GM18508 (cell line): ENCODE results near the gene FAU.

ENCODE experiments used
- ATAC-seq: cut with Tn5 transposase; IDR thresholded peaks from one replicate; pipeline ENCODE4 v1.9.1; 2021; ENCODE audit warnings: moderate number of reproducible peaks; ENCODE audit not compliant: insufficient read depth, unreplicated experiment

The FAU gene

DNA sequence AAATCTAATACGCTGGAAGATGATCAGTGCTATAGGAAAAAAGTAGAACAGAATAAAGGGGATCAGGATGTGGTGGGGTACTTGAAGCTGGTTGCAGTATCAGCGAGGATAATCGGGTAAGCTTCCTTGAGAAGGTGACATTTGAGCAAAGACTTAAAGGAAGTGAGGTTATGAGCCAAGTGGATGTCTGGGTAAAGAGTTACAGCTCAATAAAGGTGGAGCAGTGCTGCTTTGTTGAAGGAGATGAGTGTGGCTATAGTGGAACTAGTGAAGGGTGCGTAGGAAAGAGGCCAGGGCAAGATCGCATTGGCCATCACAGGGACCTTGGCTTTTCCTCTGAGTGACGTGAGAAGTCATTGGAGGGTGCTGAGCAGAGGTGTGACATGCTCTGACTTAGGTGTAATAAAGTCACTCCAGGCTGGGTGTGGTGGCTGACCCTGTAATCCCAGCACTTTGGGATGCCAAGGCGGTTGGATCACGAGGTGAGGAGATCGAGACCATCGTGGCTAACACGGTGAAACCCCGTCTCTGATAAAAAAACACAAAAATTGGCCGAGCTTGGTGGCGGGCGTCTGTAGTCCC, 14.7 kb upstream of the FAU start:
- no peak for ATAC-seq

DNA sequence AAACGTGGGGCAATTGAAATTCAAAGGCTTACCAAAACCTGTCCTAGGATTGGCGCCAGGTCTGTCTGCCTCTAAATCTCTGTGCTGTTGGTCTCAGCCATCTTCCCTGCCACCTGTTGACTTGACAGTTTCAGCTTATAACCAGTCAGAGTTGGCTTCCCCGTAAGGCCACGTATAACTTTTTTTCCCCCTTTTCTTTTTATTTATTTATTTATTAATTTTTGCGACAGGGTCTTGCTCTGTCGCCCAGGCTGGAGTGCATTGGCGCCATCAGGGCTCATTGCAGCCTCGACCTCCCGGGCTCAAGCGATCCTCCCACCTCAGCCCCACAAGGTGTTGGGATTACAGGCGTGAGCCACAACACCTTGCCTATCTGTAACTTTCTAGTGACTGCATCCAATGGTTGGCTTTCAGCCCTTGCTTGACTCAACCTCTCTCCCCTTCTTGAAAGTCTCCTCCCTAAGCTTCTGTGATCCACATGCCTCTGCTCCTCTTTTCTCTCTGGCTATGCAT, 13.8 kb upstream of the FAU start:
- ATAC-seq: no peak

DNA sequence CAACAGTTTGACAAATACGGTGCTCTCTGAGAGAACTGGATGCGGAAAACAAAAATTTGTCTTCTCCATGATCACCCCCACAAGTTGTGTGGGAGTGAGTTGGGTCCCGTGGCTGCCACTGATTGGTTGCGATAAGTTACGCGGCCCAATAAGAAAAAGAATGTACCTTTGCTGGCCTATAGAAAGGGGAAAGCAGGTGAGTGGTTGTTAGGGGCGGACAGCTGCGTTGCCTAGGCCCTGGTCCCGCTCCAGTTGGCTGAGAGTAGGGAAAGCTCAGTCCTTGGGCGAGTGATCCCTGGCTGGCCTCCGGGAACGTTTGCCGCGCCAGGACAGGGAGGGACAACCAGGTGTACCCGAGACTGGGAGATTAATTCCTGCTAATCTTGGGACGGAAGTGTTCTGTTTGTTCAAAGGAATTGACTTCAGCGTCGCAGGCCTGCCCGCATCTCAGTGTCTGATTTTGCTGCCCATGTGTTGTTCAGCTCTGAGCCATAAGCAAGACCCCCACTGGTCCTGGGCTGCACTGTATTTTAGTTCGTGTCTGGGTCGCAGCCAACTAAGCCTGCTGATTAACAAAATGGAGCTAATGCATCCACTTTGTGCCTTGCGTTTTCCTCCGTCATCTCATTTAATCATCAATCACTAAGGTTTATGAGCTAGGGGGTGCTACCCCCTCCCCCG, 13.2 kb upstream of the FAU start:
- ATAC-seq: peak; percentile 61

DNA sequence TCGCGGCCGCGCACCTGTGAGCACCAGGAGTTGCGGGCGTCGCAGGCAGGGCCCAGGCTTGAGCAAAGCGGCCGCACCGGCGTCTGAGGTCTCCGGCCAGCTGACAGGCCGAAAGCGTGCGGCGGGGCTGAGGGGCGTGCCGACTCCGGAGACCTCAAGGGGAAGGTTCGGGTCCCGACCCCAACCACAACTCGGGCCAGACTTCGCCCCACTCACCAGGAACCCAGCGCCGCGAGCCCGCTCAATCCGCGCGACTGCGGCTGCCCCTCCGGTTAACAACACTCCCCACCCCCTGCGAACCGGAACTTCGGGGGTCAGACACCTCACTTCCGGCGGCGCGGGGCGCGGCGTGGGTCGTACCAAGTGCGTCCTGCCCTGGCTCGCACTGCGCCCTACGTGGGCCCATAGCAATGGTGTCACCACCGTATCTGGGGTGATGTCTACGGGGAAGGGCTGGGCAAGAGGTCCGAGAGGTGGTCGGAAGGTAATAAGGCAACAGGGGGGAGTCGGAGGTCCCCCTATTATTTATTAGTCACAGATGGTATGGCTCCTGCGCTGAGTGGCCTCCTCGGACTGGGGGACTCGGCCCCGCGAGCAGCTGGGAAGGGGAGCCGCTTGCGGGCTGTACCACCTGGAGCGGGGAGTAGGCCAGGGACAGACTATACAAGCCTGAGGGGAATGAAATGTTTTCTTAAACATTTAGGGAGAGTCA, 12.5 kb upstream of the FAU start, which contains the start of gene SYVN1:
Gene SYVN1 (minus strand): TSS at position 280 of the 712 bp plus-strand sequence. CDS start 918 bp downstream, outside the sequence.
- peak; percentile 19 for ATAC-seq

DNA sequence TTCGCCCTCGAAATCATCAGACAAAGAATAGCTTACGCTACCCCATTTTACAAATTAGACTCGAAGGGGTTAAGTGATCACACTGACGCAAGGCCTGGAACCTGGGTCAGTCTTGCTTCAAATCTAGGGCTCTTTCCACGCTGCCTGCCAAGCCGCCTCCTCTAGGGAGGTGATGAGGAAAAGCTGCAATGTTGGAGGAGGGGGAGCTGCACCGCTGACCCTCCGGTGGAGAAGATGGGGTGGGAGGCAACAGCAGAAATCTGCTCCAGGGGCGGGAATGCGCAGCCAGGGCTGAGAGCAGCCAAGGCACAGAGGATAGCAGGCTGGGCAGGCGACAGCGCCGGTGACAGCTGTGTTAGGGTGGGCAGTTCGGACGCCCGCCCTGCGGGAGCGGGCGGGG, 11.8 kb upstream of the FAU start:
- ATAC-seq: no peak

DNA sequence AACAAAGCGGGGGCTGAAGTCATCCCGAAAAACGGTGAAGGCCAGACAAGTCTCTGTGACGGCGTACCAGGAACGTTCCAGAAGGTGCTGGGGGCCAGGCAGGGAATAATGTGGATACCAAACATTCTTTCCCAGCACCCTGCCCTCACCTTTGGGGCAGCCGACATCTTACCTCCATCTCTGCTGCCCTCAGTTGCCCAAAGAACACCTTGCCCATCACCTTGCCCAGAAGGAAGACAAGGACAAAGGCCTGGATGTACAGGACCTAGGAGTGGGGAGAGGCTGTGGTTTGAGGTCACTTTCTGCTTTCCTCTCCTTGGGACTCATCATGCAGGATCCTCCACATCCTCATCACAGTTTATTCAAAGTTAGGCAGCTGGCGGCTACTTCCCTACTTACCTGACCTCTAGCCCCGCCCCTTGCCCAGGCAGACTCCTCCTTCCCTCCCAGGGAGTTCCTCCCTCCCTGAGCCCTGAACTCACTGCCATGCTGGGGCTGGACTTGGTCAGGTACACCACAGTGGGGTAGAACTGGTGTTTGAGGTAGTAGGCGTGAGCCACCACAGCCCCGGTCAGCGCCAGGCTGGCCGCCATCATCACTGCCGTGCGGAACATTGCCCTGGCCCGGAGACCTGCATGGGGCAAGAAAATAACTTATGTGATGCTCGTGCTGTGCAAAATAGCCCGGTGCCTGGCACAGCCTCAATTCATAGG, 11.2 kb upstream of the FAU start:
- ATAC-seq: no peak

DNA sequence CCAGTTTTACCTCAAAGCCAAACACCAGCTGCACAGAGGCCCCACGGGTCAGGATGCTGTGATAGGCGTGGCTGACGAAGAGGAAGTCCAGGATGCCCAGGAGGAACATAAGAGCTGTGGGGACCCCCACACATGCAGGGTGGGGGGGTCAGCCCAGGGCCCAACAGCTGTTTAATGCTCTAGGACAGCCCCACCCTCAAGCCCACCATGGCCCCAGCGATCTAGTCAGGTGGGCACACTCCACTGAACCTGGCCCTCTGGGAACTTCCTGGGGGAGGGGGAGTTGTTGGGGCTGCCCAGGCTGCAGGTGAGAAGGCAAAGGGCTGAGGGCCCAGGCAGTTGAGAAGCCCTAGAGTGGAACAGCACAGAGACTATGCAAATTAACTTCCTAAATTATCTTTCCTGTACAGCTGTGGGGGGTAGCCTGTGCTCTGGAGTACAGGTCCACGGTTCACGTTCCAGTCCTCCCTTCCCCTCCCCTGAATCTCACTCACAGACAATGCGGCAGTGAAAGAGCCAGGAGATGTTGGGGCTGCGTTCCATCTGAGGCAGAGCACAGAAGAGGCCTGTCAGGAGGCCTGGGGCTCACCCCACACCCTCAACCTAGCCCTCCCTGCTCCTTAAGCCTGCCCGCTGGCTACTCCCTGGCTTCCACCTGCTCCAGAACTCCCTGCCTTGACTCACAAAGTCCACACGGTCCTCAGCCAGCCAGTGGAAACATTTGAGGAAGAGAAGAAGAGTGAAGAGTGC, 10.5 kb upstream of the FAU start:
- no peak for ATAC-seq

DNA sequence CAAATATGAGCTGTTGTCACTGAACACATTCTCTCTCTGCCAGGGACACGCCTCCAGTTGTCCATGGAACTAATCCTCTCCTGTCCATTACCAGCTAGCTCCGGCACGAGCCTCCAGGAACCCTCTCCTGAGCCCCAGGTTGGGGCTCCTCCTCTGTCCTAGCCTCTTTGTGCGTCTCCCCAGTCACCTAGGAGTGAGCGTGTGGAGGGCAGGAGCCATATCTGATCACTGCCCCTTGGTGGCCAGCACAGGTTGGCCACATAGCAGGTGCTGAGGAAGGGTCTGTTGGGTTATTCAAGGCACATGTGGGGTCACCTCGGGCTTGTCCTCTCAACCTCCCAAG, 9.9 kb upstream of the FAU start:
- ATAC-seq: no peak

DNA sequence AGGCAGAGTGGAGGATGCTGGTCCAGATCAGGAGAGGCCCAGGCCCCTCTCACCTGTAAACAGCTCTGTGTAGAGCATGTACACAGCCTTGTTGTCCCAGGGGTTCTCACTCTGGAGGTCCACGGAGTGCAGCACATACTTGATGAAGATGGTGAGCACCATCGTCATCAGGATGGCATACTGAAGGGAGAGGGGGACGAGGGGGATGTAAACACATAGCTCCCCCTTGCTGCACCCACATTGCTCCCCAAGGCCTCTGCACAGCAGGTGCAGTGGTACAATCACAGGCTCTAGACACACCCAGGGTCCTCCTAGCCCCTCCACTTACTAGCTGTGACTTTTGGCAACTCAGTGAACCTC, 9.5 kb upstream of the FAU start:
- ATAC-seq: no peak

DNA sequence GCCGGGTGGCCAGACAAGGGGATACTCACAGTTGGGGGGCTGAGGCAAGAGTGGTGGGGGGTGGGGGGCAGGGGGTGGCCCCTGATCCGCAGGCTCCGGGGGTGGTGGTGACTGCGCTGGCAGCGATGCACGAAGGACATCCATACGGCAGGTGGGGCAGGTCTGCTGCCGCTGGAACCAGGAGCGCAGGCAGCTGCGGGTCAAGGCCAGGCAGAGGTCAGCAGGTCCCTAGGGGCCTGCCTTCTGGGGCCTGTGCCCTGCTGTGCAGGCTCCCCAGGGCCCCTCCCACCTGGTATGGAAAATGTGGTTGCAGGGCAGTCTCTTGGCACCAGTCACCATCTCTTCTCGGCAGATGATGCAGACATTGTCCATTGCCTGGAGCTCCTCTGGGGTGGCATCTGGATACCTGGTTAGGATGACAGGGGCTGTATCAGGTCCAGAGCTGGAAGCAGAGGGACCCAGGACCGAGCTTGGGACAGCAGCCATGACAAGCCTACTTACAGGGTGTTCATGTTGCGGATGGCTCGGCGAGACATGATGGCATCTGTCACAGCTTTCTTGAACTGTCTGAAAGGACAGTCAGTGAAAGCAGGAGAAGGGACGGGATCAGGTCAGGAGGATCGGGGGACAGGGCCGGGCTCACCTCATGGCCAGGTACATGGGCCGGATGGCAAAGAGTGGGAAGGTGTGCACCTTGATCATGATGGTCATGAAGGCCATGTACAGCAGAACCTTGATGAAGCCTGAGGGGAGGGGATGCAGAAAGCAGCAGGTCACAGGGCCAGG, 8.9 kb upstream of the FAU start:
- ATAC-seq: no peak

DNA sequence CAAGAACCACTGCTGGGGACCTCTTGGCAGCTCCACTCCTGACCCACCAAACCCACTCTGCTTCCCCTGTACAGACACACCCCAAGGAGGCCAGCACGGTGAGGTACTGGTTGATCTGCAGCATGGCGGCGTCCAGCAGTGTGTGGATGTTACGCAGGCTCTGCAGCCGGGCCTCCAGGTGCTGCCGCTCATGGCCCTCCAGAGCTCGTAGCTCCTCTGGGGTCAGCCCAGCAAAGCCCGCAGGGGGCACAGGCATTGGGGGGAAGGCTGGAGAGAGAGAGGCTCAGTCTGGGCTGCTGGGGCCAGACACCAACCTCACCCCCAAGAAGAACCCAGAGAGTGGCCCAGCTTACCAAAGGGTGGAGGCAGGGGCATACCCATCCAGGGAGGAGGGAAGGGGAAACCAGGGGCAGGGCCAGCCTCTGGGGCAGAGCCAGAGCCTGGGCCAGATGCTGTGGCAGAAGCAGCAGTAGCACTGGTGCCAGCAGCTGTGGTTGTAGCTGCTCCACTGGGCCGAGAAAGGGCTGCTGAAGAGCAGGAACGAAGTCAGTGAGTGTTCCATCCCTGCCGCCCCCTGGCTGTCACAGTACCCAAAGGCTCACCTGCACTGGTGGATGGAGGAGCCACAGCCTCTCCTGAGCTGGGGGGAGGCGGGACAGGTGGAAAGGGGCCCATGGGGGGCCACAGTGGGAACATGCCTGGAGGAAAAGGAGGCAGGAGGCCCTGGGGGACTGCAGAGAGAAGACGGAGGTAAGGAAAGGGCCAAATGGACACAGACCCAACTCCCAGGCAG, 7.9 kb upstream of the FAU start:
- ATAC-seq: no peak

DNA sequence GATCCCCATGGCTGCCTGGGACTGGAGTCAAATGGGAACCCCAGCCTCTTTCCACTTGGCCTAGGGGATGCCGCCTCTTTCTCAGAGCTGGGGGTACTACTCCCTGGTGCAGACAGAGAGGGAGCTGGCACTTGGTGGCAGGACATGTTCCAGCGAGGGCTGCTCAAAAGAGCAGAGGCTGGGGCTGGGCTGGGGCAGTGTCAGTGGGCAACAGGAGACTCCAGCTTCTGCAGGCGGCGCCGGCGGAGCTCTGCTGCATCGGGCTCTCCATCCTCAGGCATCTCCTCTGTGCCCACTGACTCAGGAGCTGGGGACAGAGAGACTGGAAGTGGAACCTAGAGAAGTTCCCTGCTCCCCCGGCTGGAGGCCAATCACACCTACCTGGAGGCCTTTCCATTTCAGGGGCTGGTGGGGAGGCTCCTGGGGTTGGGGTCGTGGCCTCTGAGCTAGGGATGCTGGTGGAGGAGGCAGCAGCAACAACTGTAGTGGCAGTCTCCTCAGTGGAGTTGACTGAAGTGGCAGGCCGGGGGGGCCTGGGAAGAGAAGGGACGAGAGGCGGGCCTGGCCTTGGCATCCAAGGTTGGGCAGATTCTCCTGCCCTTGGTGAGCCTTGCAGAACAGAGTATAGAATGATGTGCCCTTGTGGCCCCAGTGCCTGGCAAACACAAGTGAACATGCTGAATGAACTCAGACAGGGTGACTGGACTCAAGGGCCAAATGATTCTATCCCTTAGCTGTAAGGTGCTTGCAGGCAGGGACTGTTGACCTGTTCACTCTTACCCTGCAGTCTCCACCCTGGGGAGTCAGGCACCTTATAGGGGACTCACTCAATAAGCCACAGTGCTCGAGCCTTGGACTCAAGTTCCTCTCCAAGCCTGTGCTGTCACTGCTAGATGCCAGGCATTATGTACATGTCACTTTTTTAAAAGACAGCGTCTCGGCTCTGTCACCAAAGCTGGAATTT, 6.5 kb upstream of the FAU start:
- ATAC-seq: no peak

DNA sequence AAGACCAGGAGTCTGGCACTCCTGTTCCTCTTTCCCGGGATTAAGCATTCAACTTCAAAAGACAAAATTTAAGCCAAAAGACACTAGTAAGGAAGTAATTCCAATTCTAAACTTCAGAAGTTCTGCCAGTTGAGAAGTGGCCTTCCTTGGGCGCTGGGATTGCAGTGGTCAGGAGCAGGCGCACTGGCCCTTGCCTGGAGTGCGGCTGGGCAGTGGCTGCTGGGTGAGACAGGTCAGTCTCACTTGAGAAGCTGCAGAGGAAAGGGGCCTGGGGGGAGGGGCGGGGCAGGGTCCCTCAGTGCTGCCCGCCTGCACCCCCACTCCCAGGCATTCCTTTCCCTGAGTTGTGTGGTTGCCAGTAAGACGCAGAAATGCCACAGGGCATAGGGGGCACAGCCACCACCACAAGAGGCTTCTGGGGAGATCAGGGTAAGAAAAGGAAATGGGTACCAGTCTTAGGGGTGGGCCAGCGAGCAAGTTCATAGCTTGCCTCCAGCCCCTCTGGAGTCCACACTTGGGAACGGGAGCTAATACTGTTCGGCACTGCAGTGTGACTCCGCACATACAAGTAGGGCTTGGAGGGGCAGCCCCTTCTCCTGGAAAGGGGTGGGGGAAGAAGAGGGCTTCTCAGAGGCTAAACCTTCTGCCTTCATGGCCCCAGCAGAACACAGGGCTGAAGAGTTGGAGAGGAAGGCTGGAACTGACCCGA, 5.7 kb upstream of the FAU start:
- no peak for ATAC-seq

DNA sequence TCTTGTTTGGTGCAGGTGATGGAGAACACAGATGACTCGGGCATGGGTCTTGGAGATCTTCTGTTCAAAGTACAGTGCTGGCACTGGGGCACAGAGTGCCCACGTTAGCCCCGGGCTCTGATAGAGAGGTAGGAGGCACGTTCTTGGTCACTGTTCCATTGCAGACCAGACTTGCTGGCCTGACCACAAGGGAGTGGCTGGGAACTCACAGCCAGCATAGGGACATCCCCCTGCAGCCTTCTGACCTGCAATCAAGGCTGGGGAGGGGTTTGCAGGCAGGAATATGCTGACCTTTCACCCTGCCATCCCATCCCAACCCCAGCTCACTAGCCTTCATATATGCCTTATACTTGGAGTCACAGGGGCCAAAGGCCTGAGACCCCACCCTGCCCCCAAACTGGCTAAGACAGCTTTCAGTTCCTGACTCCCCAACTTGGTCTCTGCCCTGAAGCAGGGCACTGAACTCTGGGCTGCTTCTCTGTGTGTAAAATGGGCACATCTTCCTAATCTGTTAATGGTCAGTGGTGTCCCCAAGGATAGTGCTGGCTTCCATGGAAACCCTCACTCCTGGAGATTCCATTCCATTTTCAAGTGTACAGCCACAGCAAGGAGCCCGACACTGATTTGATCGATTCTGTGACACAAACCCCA, 4.8 kb upstream of the FAU start:
- no peak for ATAC-seq

DNA sequence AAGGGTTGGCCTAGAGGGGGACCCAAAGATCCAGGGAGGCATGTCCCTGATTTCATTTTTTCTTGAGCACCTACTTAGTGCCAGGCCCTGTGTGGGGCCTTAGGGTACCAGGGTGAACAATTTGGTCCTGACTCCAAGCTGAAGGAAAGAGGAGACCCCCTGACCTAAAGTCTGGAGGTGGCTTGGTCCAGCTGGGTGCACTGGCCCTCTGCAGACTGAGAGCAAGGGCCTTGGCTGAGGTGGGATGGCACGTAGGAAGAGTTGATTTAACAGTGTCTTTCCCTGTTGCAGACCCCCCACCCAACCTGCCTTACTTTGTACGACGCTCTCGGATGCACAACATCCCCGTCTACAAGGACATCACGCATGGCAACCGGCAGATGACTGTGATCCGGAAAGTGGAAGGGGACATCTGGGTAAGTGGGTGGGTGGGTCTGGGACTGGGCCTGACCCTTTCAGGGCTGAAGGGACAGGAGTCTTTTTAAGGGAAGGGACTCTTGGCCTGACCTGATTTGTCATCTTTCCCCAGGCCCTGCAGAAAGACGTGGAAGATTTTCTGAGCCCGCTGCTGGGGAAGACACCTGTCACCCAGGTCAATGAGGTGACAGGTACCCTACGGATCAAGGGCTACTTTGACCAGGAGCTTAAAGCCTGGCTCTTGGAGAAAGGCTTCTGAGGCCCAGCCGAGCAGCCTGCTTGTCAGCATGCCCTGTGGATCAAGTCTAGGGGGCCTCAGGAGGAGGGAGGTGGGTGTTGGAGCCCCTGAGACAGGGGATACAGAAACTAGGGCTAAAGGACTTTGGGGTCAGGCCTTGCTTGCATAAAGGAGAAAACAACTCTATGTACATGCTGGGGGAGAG, 3.5 kb upstream of the FAU start:
- no peak for ATAC-seq
